B cell (primary cell): ENCODE measurements around the gene TPCN1. TPM values are rescaled to one million over a fixed set of nuclear protein-coding genes. Genes with fewer than 3 reads are reported as not detected.

Source experiments
- ATAC-seq: fragments of 200-7000 bp; cut with Tn5 transposase; one replicate; pipeline ENCODE4 v1.10.0; 2021; ENCODE audit warnings: low read depth, mild to moderate bottlenecking, moderate number of reproducible peaks, moderate library complexity
- CTCF ChIA-PET: fragments of 350-600 bp; sonication (Branson Sonifier 250); formaldehyde crosslinking; loops from one replicate; lab custom pipeline; 2021; ENCODE audit warnings: antibody characterized with exemption, inconsistent platforms; lab: Charles Lee
- POLR2A ChIA-PET: fragments of 350-600 bp; sonication (Branson Sonifier 250); formaldehyde crosslinking; loops from one replicate; lab custom pipeline; 2021; ENCODE audit warnings: antibody characterized with exemption; lab: Charles Lee
- DNase-seq: peaks from one replicate; pipeline ENCODE4 v3.0.0; 2013
- H2AFZ ChIP-seq: 2 replicates; pipeline ENCODE4 v1.6.1; 2012; ENCODE audit warnings: mild to moderate bottlenecking, low read depth, low read length; ENCODE audit not compliant: insufficient read depth, poor library complexity, severe bottlenecking
- H3K27ac ChIP-seq, 2 donors: 1 replicate in 1 of 2; 2 replicates in 1 of 2; pipeline ENCODE4 v1.5.1; 2012 to 2013; ENCODE audit warnings: low read length in 2 of 2, mild to moderate bottlenecking in 2 of 2, moderate library complexity in 1 of 2
- H3K27me3 ChIP-seq, 4 experiments: fragments of 200-600 bp in 1 of 4; sonication (generic) in 1 of 4; replicated peaks in 1 of 4; 1 replicate in 2 of 4; 2 replicates in 2 of 4; pipeline versions ENCODE4 v1.6.1 to v1.7.0; 2013 to 2016; ENCODE audit warnings: low read length in 3 of 4, mild to moderate bottlenecking in 2 of 4, mixed read lengths in 1 of 4, moderate library complexity in 1 of 4; ENCODE audit not compliant: insufficient read depth in 4 of 4, control insufficient read depth in 3 of 4; ENCODE audit errors: control extremely low read depth in 1 of 4
- H3K36me3 ChIP-seq, 2 experiments: replicated peaks in 1 of 2; 1 replicate in 1 of 2; 2 replicates in 1 of 2; pipeline versions ENCODE4 v1.6.1 to v1.7.1; 2013; ENCODE audit warnings: low read length in 1 of 2; ENCODE audit not compliant: insufficient read depth in 2 of 2, control insufficient read depth in 1 of 2; ENCODE audit errors: control extremely low read depth in 1 of 2, extremely low read depth in 1 of 2
- H3K4me1 ChIP-seq, 2 donors: fragments of 200-600 bp in 1 of 2; sonication (generic) in 1 of 2; 1 replicate in 1 of 2; 2 replicates in 1 of 2; pipeline versions ENCODE4 v1.5.1 to v1.6.1; 2013 to 2017; ENCODE audit warnings: low read length in 2 of 2; ENCODE audit not compliant: control insufficient read depth in 2 of 2, insufficient read depth in 2 of 2
- H3K4me2 ChIP-seq: replicated peaks from 2 replicates; pipeline ENCODE3; 2012; ENCODE audit warnings: mild to moderate bottlenecking, low read depth, low read length; ENCODE audit not compliant: poor library complexity, severe bottlenecking
- H3K4me3 ChIP-seq, 5 experiments: fragments of 200-600 bp in 1 of 5; sonication (generic) in 1 of 5; 1 replicate in 3 of 5; 2 replicates in 2 of 5; pipeline versions ENCODE4 v1.5.1 to v1.7.0; 2011 to 2016; ENCODE audit warnings: low read length in 4 of 5, mild to moderate bottlenecking in 4 of 5, low read depth in 2 of 5, control low read depth in 1 of 5, moderate library complexity in 1 of 5; ENCODE audit not compliant: insufficient read depth in 1 of 5; ENCODE audit errors: control extremely low read depth in 1 of 5, extremely low read depth in 1 of 5
- H3K79me2 ChIP-seq: fragments of 200-600 bp; sonication (generic); one replicate; pipeline ENCODE4 v1.6.0; 2016; ENCODE audit warnings: low read length; ENCODE audit not compliant: control insufficient read depth, insufficient read depth
- H3K9ac ChIP-seq: fragments of 200-600 bp; sonication (generic); 2 replicates; pipeline ENCODE4 v1.6.1; 2017; ENCODE audit warnings: mild to moderate bottlenecking, low read length, moderate library complexity
- H3K9me3 ChIP-seq, 3 donors: one replicate each; pipeline versions ENCODE4 v1.6.1 to v1.7.1; 2013; ENCODE audit warnings: low read length in 2 of 3; ENCODE audit not compliant: control insufficient read depth in 2 of 3, insufficient read depth in 1 of 3; ENCODE audit errors: control extremely low read depth in 1 of 3
- H4K20me1 ChIP-seq: 2 replicates; pipeline ENCODE4 v1.6.0; 2012; ENCODE audit warnings: mild to moderate bottlenecking, low read length; ENCODE audit not compliant: insufficient read depth, control insufficient read depth, poor library complexity, severe bottlenecking
- H3K27ac Mint-ChIP-seq: one replicate; pipeline ENCODE4 v1.8.0; 2021; ENCODE audit warnings: mixed read lengths
- H3K27me3 Mint-ChIP-seq: one replicate; pipeline ENCODE4 v1.8.0; 2021; ENCODE audit warnings: mixed read lengths
- H3K4me1 Mint-ChIP-seq: one replicate; pipeline ENCODE4 v1.8.0; 2021; ENCODE audit warnings: mixed read lengths
- H3K4me3 Mint-ChIP-seq: one replicate; pipeline ENCODE4 v1.8.0; 2021; ENCODE audit warnings: mixed read lengths
- H3K9me3 Mint-ChIP-seq: one replicate; pipeline ENCODE4 v1.8.0; 2022; ENCODE audit warnings: mixed read lengths; ENCODE audit not compliant: insufficient read depth
- EZH2 ChIP-seq: IDR thresholded peaks from 2 replicates; pipeline ENCODE4 v1.6.1; 2012; ENCODE audit warnings: borderline replicate concordance, low read depth, mild to moderate bottlenecking, moderate library complexity, low read length; ENCODE audit not compliant: insufficient read depth, poor library complexity, severe bottlenecking
- WGBS: methylation state at CpG from one replicate; pipeline ENCODE4 v1.1.5; 2013; ENCODE audit warnings: missing lambda C conversion rate; ENCODE audit not compliant: insufficient coverage; 5-methylcytosine and 5-hydroxymethylcytosine counted together
- intact Hi-C: fragments of 100-400 bp; cut with micrococcal nuclease; formaldehyde crosslinking; loops from one replicate; pipeline ENCODE4 v1.10.0; 2022
- polyA plus RNA-seq: library from polyadenylated mRNA; depleted of rRNA; stranded (reverse); fragments of >200 nt; gene quantifications from 2 replicates; pipeline ENCODE4 v1.2.3, GENCODE V29; 2012
- total RNA-seq, 2 donors: library from RNA; stranded (reverse); fragments of 120-200 nt in 1 of 2; gene quantifications; 1 replicate in 1 of 2; 2 replicates in 1 of 2; pipeline versions ENCODE4 v1.2.3 to v1.2.4, GENCODE V29; 2013 to 2022
- TF ChIP-seq, protein P1 (sequence below): fragments of 200-600 bp; IDR thresholded peaks from one replicate; pipeline ENCODE4 v1.8.0; 2022; ENCODE audit warnings: antibody characterized with exemption, mild to moderate bottlenecking

TPCN1 gene
- total and polyA plus RNA-seq, 2 donors (not counting 1 experiment from before 2014, with no cell fraction given): 80.8 to 258 TPM

DNA sequence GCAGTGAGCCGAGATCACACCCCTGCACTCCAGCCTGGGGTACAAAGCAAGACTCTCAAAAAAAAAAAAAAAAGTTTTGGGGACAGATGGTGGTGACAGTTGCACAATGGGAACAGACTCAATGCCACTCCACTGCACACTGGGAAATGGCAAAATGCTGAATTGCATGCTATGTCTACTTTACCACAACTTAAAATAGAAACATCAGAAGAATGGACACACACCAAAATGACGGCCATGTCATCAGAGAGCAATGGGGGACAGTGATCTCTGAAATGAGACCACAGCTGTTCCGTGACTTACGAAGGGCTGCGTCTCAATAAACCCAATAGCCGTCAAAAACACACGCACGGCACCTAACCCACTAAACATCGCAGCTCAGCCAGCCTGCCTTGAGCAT lies 49.7 kb upstream of the TPCN1 start:
- Histone ChIP-seq H3K27ac (no peak overlapping the region), H3K4me2 (no peak overlapping the region), H3K27me3 (no peaks in the 10 kb centered on the region), H2AFZ (no peak overlapping the region), H3K9me3 (peaks cover 0 to 1% (median under 1%) of the 10 kb centered on the region in 3 donors), H3K36me3 (peaks cover 8 to 86% of the 10 kb centered on the region in 2 experiments), H3K4me3 (no peak overlapping the region), H4K20me1 (peaks cover 51% of the 10 kb centered on the region), H3K9ac (no peak overlapping the region), H3K4me1 (peaks cover 20 to 30% of the 10 kb centered on the region in 2 donors), H3K79me2 (peaks cover 39% of the 10 kb centered on the region)
- TF ChIP-seq EZH2: no peak
- TF ChIP-seq, protein P1, sequence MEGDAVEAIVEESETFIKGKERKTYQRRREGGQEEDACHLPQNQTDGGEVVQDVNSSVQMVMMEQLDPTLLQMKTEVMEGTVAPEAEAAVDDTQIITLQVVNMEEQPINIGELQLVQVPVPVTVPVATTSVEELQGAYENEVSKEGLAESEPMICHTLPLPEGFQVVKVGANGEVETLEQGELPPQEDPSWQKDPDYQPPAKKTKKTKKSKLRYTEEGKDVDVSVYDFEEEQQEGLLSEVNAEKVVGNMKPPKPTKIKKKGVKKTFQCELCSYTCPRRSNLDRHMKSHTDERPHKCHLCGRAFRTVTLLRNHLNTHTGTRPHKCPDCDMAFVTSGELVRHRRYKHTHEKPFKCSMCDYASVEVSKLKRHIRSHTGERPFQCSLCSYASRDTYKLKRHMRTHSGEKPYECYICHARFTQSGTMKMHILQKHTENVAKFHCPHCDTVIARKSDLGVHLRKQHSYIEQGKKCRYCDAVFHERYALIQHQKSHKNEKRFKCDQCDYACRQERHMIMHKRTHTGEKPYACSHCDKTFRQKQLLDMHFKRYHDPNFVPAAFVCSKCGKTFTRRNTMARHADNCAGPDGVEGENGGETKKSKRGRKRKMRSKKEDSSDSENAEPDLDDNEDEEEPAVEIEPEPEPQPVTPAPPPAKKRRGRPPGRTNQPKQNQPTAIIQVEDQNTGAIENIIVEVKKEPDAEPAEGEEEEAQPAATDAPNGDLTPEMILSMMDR: no peak
- Mint-ChIP-seq H3K27me3 (no peaks in the 10 kb centered on the region), H3K27ac (peak overlapping the region; percentile 32), H3K4me1 (peaks cover 37% of the 10 kb centered on the region), H3K9me3 (no peaks in the 10 kb centered on the region), H3K4me3 (no peak overlapping the region)
- DNase-seq (no peak), ATAC-seq (no peak)
- 21% methylated on average over 4 of the region's 9 CpGs for WGBS
- CTCF ChIA-PET: interaction anchor here (0.7 to 8.0 kb wide), 13 partner anchors 14 to 271 kb away, joined by 3 to 127 read pairs (median 4); partner anchors contain the start of gene RASAL1
- intact Hi-C loops: loop anchor here (5.0 kb wide), 1 partner anchor 94 kb away; no protein-coding TSS in a partner anchor
- POLR2A ChIA-PET: interaction anchor here (0.7 to 1.3 kb wide), 3 partner anchors 13 to 123 kb away, joined by 4 to 6 read pairs (median 5); no protein-coding TSS in a partner anchor

DNA sequence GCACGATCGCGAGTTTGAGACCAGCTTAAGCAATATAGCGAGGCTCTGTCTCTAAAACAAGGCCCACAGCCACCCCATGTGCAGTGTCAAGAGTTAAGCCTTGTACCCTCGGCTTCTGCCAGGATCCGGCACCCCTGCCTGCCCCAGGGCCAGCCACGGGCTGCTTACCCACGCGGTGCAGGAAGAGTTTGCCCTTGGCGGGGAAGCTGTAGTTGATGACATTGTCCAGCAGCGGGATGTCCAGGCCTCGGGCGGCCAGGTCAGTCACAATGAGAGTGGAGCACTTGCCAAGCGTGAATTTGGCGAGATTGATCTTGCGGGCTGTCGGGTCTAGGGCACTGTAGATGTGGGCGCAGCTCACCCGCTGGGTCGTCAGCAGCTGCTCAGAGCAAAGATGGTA lies 49.1 kb upstream of the TPCN1 start:
- Mint-ChIP-seq H3K4me3 (peak overlapping the region; percentile 13), H3K4me1 (peaks cover 37% of the 10 kb centered on the region), H3K9me3 (no peaks in the 10 kb centered on the region), H3K27me3 (no peaks in the 10 kb centered on the region), H3K27ac (peak overlapping the region; percentile 74)
- intact Hi-C loops: loop anchor here (5.0 kb wide), 1 partner anchor 95 kb away; no protein-coding TSS in a partner anchor
- TF ChIP-seq EZH2: no peak
- TF ChIP-seq, protein P1: no peak
- peaks cover 0 to 7% (median 1%) of the 10 kb centered on the region in 3 donors for H3K9me3 ChIP-seq
- 96% methylated on average over 20 of the region's 20 CpGs for WGBS
- H3K79me2 ChIP-seq: peaks cover 39% of the 10 kb centered on the region
- peaks cover 8 to 86% of the 10 kb centered on the region in 2 experiments for H3K36me3 ChIP-seq
- no peak overlapping the region for H2AFZ ChIP-seq
- H3K27me3 ChIP-seq: no peaks in the 10 kb centered on the region
- POLR2A ChIA-PET: interaction anchor here (0.7 to 2.5 kb wide), 3 partner anchors 36 to 124 kb away, joined by 5 to 6 read pairs (median 6); no protein-coding TSS in a partner anchor
- no peak overlapping the region for H3K4me3 ChIP-seq
- CTCF ChIA-PET: interaction anchor here (0.8 to 8.0 kb wide), 15 partner anchors 9 to 272 kb away, joined by 3 to 127 read pairs (median 7); partner anchors contain the start of gene OAS1
- ATAC-seq (no peak), DNase-seq (no peak)
- H4K20me1 ChIP-seq: peaks cover 44% of the 10 kb centered on the region
- H3K9ac ChIP-seq: no peak overlapping the region
- no peak overlapping the region for H3K4me2 ChIP-seq
- H3K4me1 ChIP-seq: peaks cover 20 to 30% of the 10 kb centered on the region in 2 donors
- no peak overlapping the region for H3K27ac ChIP-seq
